Measurements from ENCODE around the gene SHISAL2A. TPM values are rescaled to one million over a fixed set of nuclear protein-coding genes. Genes with fewer than 3 reads are reported as not detected.

SHISAL2A gene
- total and polyA plus RNA-seq, 2 donors (not counting 1 experiment from before 2014, with no cell fraction given): not detected

GRCh38 chr1:52588535-52588934 lies 44.4 kb upstream of the SHISAL2A start:
- DNase-seq (ENCODE audit: low read depth in 2 of 2): no peak
- no peaks in the 10 kb centered on the region for H3K9me3 ChIP-seq (ENCODE audit: control insufficient read depth, insufficient read depth, low read depth, low read length)
- H3K9ac ChIP-seq (ENCODE audit: insufficient read depth, low read length): no peak overlapping the region
- TF ChIP-seq EZH2 (IDR thresholded peaks at IDR 0.05; ENCODE audit: low read length, missing control alignments): no peak
- no peak for TF ChIP-seq CTCF (conservative IDR thresholded peaks at IDR 0.05 in 1 of 2, IDR thresholded peaks at IDR 0.05 in 1 of 2; ENCODE audit: low read depth in 1 of 2, low read length in 2 of 2)
- no peak overlapping the region for H3K27ac ChIP-seq (ENCODE audit: insufficient read depth, low read length)
- no peak overlapping the region for H3K4me3 ChIP-seq (replicated peaks in 1 of 4; ENCODE audit: control extremely low read depth in 1 of 4, insufficient read depth in 1 of 4, low read depth in 3 of 4, low read length in 4 of 4)
- no peaks in the 10 kb centered on the region for H3K4me1 ChIP-seq (ENCODE audit: control insufficient read depth, extremely low read depth, insufficient read depth, low read length)
- no peak overlapping the region for H2AFZ ChIP-seq (ENCODE audit: low read length)
- H4K20me1 ChIP-seq (ENCODE audit: control insufficient read depth, extremely low read depth, insufficient read depth, low read length): no peaks in the 10 kb centered on the region
- no peaks in the 10 kb centered on the region for H3K36me3 ChIP-seq (ENCODE audit: control insufficient read depth, insufficient read depth, low read length)
- H3K79me2 ChIP-seq (ENCODE audit: control insufficient read depth, insufficient read depth, low read length): no peaks in the 10 kb centered on the region
- H3K27me3 ChIP-seq (ENCODE audit: control insufficient read depth, insufficient read depth, low read length): peaks cover 4% of the 10 kb centered on the region
- no peak overlapping the region for H3K4me2 ChIP-seq (ENCODE audit: extremely low read depth, insufficient read depth, low read length)

DNA sequence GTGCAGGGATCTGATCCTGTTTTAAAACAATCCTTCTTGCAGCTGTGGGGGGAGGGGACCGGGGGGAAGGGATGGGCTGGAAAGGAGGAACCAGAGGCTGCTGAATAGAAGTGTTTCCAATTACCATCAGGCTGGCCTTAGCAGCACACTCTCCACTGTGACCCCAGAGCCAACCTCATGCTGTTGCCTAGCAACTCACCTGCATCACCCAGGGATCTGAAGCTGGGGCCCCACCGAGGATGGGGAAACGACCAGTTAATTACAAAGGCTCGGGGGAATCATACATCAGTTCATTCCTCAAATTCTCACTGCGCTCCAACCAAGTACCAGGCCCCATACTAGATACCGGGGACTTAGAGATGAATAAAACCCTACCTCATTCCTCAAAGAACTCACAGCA lies 42.7 kb upstream of the SHISAL2A start:
- no peaks in the 10 kb centered on the region for H3K36me3 ChIP-seq (ENCODE audit: control insufficient read depth, insufficient read depth, low read length)
- H3K27me3 ChIP-seq (ENCODE audit: control insufficient read depth, insufficient read depth, low read length): peaks cover 4% of the 10 kb centered on the region
- no peak overlapping the region for H3K9ac ChIP-seq (ENCODE audit: insufficient read depth, low read length)
- H3K9me3 ChIP-seq (ENCODE audit: control insufficient read depth, insufficient read depth, low read depth, low read length): no peaks in the 10 kb centered on the region
- no peak overlapping the region for H2AFZ ChIP-seq (ENCODE audit: low read length)
- no peak overlapping the region for H3K4me2 ChIP-seq (ENCODE audit: extremely low read depth, insufficient read depth, low read length)
- no peaks in the 10 kb centered on the region for H3K4me1 ChIP-seq (ENCODE audit: control insufficient read depth, extremely low read depth, insufficient read depth, low read length)
- no peak overlapping the region for H3K27ac ChIP-seq (ENCODE audit: insufficient read depth, low read length)
- DNase-seq (ENCODE audit: low read depth in 2 of 2): no peak
- no peak for TF ChIP-seq CTCF (conservative IDR thresholded peaks at IDR 0.05 in 1 of 2, IDR thresholded peaks at IDR 0.05 in 1 of 2; ENCODE audit: low read depth in 1 of 2, low read length in 2 of 2)
- TF ChIP-seq EZH2 (IDR thresholded peaks at IDR 0.05; ENCODE audit: low read length, missing control alignments): no peak
- no peak overlapping the region for H3K4me3 ChIP-seq (replicated peaks in 1 of 4; ENCODE audit: control extremely low read depth in 1 of 4, insufficient read depth in 1 of 4, low read depth in 3 of 4, low read length in 4 of 4)
- no peaks in the 10 kb centered on the region for H4K20me1 ChIP-seq (ENCODE audit: control insufficient read depth, extremely low read depth, insufficient read depth, low read length)
- H3K79me2 ChIP-seq (ENCODE audit: control insufficient read depth, insufficient read depth, low read length): no peaks in the 10 kb centered on the region

GRCh38 chr1:52592637-52593323 lies 40.2 kb upstream of the SHISAL2A start:
- no peaks in the 10 kb centered on the region for H3K9me3 ChIP-seq (ENCODE audit: control insufficient read depth, insufficient read depth, low read depth, low read length)
- DNase-seq (ENCODE audit: low read depth in 2 of 2): no peak
- peaks cover 4% of the 10 kb centered on the region for H3K27me3 ChIP-seq (ENCODE audit: control insufficient read depth, insufficient read depth, low read length)
- H3K4me1 ChIP-seq (ENCODE audit: control insufficient read depth, extremely low read depth, insufficient read depth, low read length): no peaks in the 10 kb centered on the region
- no peak overlapping the region for H3K27ac ChIP-seq (ENCODE audit: insufficient read depth, low read length)
- H3K4me3 ChIP-seq (replicated peaks in 1 of 4; ENCODE audit: control extremely low read depth in 1 of 4, insufficient read depth in 1 of 4, low read depth in 3 of 4, low read length in 4 of 4): no peak overlapping the region
- TF ChIP-seq CTCF (conservative IDR thresholded peaks at IDR 0.05 in 1 of 2, IDR thresholded peaks at IDR 0.05 in 1 of 2; ENCODE audit: low read depth in 1 of 2, low read length in 2 of 2) (no peak), EZH2 (IDR thresholded peaks at IDR 0.05; ENCODE audit: low read length, missing control alignments) (no peak)
- H3K79me2 ChIP-seq (ENCODE audit: control insufficient read depth, insufficient read depth, low read length): no peaks in the 10 kb centered on the region
- no peak overlapping the region for H3K9ac ChIP-seq (ENCODE audit: insufficient read depth, low read length)
- no peak overlapping the region for H2AFZ ChIP-seq (ENCODE audit: low read length)
- H4K20me1 ChIP-seq (ENCODE audit: control insufficient read depth, extremely low read depth, insufficient read depth, low read length): no peaks in the 10 kb centered on the region
- no peak overlapping the region for H3K4me2 ChIP-seq (ENCODE audit: extremely low read depth, insufficient read depth, low read length)
- no peaks in the 10 kb centered on the region for H3K36me3 ChIP-seq (ENCODE audit: control insufficient read depth, insufficient read depth, low read length)

All from fibroblast of lung (primary cell).